ENCODE data around the gene SLC24A4.

DNA sequence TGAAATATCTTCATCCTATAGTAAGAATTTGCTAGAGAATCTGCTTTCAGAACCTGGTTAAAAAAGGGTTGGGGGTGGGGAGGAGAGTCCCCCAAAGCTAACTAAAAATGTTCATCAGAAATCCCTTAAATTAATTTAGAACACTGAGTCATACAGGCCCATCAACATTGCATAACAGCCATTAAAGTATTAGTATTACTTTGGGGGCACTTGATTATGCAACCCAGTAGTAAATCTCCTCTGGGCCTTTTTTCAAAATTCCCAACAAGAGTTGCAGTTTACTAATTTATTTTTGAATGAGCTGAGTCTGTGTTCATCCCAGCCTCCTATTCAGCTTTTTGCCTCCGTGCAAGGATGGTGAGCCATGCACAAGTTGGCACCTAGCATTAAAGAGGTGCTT, 8.8 kb upstream of the SLC24A4 start:
- TF ChIP-seq, protein P1, sequence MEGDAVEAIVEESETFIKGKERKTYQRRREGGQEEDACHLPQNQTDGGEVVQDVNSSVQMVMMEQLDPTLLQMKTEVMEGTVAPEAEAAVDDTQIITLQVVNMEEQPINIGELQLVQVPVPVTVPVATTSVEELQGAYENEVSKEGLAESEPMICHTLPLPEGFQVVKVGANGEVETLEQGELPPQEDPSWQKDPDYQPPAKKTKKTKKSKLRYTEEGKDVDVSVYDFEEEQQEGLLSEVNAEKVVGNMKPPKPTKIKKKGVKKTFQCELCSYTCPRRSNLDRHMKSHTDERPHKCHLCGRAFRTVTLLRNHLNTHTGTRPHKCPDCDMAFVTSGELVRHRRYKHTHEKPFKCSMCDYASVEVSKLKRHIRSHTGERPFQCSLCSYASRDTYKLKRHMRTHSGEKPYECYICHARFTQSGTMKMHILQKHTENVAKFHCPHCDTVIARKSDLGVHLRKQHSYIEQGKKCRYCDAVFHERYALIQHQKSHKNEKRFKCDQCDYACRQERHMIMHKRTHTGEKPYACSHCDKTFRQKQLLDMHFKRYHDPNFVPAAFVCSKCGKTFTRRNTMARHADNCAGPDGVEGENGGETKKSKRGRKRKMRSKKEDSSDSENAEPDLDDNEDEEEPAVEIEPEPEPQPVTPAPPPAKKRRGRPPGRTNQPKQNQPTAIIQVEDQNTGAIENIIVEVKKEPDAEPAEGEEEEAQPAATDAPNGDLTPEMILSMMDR (IDR thresholded peaks at IDR 0.05; ENCODE audit: poor library complexity): no peak
- TF ChIP-seq EZH2phosphoT487 (IDR thresholded peaks at IDR 0.05; ENCODE audit: low read depth, severe bottlenecking, unreplicated experiment) (no peak), EZH2 (IDR thresholded peaks at IDR 0.05; ENCODE audit: borderline replicate concordance) (no peak)

All from hepatocyte (in vitro differentiated cells).